ENCODE data around the gene SLC16A2.

GRCh38 chrX:74449322-74449936, 28.1 kb downstream of the SLC16A2 start:
- TF ChIP-seq CREB5 (CRISPR knock-in tag; IDR thresholded peaks at IDR 0.05; ENCODE audit: low read depth) (no peak), GLIS3 (CRISPR knock-in tag; IDR thresholded peaks at IDR 0.05) (no peak), ZFP3 (CRISPR knock-in tag; IDR thresholded peaks at IDR 0.05) (no peak), ZC3H10 (CRISPR knock-in tag; IDR thresholded peaks at IDR 0.05) (no peak), ZNF565 (CRISPR knock-in tag; conservative IDR thresholded peaks at IDR 0.05; ENCODE audit: low read depth) (no peak)

All from SK-N-SH treated with all-trans-retinoic acid at 6 μM for 48 hours (cell line).